Astrocyte of the cerebellum (primary cell): ENCODE measurements around the gene ADIRF.
"Not testable (repeated sequence)": the region's sequence is repeated elsewhere in the genome, so short reads cannot be mapped to it uniquely, and the experiment has no call there.

Experiments
- DNase-seq: peaks from one replicate; pipeline ENCODE4 v3.0.0-alpha.2; 2011; ENCODE audit warnings: low read depth
- H3K4me3 ChIP-seq: 2 replicates; pipeline ENCODE4 v1.5.1; 2011; ENCODE audit warnings: mild to moderate bottlenecking, low read depth, low read length, moderate library complexity
- CTCF ChIP-seq: IDR thresholded peaks from 2 replicates; pipeline ENCODE4 v1.5.1; 2012; ENCODE audit warnings: low read length, low read depth, moderate library complexity, mild to moderate bottlenecking; ENCODE audit errors: missing control alignments
- in situ Hi-C: cut with HindIII; loops from 2 replicates; pipeline ENCODE4 v1.10.0; 2017; ENCODE audit warnings: low sequenced_read_pairs

The ADIRF gene

GRCh38 chr10:86946213-86947155, 21.8 kb upstream of the ADIRF start:
- no peak for TF ChIP-seq CTCF
- DNase-seq: no peak
- in situ Hi-C loops: no loop called here
- no peak overlapping the region for H3K4me3 ChIP-seq

GRCh38 chr10:86947806-86948205, 20.5 kb upstream of the ADIRF start:
- H3K4me3 ChIP-seq, in situ Hi-C loops, DNase-seq: not testable (repeated sequence)

- no peak for DNase-seq
- TF ChIP-seq CTCF: no peak
- H3K4me3 ChIP-seq: no peak overlapping the region
- in situ Hi-C loops: no loop called here
Observed at GRCh38 chr10:86950349-86950748, 17.9 kb upstream of the ADIRF start.

GRCh38 chr10:86951184-86951761, 17.0 kb upstream of the ADIRF start:
- no peak for TF ChIP-seq CTCF
- in situ Hi-C loops: no loop called here
- no peak for DNase-seq
- no peak overlapping the region for H3K4me3 ChIP-seq

GRCh38 chr10:86952106-86952505, 16.2 kb upstream of the ADIRF start:
- in situ Hi-C loops: no loop called here
- no peak for DNase-seq
- H3K4me3 ChIP-seq: no peak overlapping the region
- TF ChIP-seq CTCF: no peak

- DNase-seq, H3K4me3 ChIP-seq, in situ Hi-C loops: not testable (repeated sequence)
Observed at GRCh38 chr10:86952697-86953096, 15.6 kb upstream of the ADIRF start.

GRCh38 chr10:86953747-86954680, 14.3 kb upstream of the ADIRF start:
- in situ Hi-C loops: no loop called here
- no peak overlapping the region for H3K4me3 ChIP-seq
- no peak for DNase-seq
- no peak for TF ChIP-seq CTCF
